ENCODE data around the gene ZNF536. TPM values are rescaled to one million over a fixed set of nuclear protein-coding genes. Genes with fewer than 3 reads are reported as not detected.

ZNF536 gene
- polyA plus RNA-seq, 1 donor (not counting 4 experiments of a cell fraction or from before 2014, with no cell fraction given), result not detected

- Histone ChIP-seq H4K20me1 (ENCODE audit: control insufficient read depth, extremely low read depth, insufficient read depth, low read length) (no peaks in the 10 kb centered on the region), H2AFZ (ENCODE audit: control insufficient read depth, low read length) (no peak overlapping the region), H3K27ac (ENCODE audit: control insufficient read depth, insufficient read depth, low read length) (no peak overlapping the region), H3K4me1 (ENCODE audit: control insufficient read depth, extremely low read depth, insufficient read depth, low read length) (no peaks in the 10 kb centered on the region), H3K4me2 (ENCODE audit: control insufficient read depth, extremely low read depth, insufficient read depth, low read depth, low read length) (no peak overlapping the region), H3K9me3 (ENCODE audit: control insufficient read depth, low read depth, low read length) (no peaks in the 10 kb centered on the region), H3K4me3 (ENCODE audit: control insufficient read depth in 2 of 3, extremely low read depth in 1 of 3, insufficient read depth in 2 of 3, low read depth in 1 of 3, low read length in 3 of 3) (no peak overlapping the region), H3K36me3 (ENCODE audit: control insufficient read depth in 2 of 2, extremely low read depth in 1 of 2, insufficient read depth in 2 of 2, low read length in 2 of 2) (no peaks in the 10 kb centered on the region), H3K79me2 (ENCODE audit: control insufficient read depth, insufficient read depth, low read length) (no peaks in the 10 kb centered on the region), H3K9me1 (ENCODE audit: control insufficient read depth, extremely low read depth, insufficient read depth, low read length) (no peaks in the 10 kb centered on the region), H3K27me3 (ENCODE audit: control insufficient read depth, extremely low read depth, insufficient read depth, low read length) (no peaks in the 10 kb centered on the region), H3K9ac (ENCODE audit: control insufficient read depth, extremely low read depth, insufficient read depth, low read length) (no peak overlapping the region)
- dilution Hi-C loops (cut with MboI; ENCODE audit: extremely low pct_ligation_motif_present, low sequenced_read_pairs), result no loop called here
- TF ChIP-seq EZH2 (IDR thresholded peaks at IDR 0.05; ENCODE audit: low read length), result no peak
- no peak for TF ChIP-seq CTCF (optimal IDR thresholded peaks at IDR 0.05 in 1 of 3, IDR thresholded peaks at IDR 0.05 in 1 of 3, conservative IDR thresholded peaks at IDR 0.05 in 1 of 3; ENCODE audit: extremely low read depth in 1 of 3, insufficient read depth in 2 of 3, low read length in 3 of 3)
- FAIRE-seq, result no peak
- DNase-seq (ENCODE audit: low read depth, low spot score), result no peak
Measured at GRCh38 chr19:30450100-30450499, 77.9 kb downstream of the ZNF536 start.

DNA sequence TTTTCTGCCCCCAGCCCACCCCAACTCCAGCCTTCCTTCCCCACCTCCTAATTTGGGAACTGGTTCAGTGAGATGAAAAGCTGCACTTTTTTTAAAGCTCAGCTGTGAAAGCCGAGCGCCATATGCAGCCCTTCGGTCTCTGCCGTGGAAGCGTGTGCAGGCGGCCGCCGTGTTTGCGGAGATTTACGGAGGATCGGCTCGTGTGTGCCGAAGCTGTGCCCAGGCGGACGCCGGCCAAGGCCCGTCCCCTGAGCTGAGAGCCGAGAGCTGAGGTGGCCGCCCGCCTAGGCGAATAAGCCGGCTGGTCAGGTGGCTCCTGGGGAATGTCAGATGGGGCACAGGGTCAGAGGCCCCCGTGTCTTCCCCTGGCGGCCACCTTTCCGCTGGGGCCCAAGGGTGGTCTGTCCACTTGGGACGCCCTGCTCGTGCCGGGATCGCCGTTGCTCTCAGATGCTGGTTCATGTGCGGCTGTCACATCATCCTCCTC lies 78.7 kb downstream of the ZNF536 start:
- Histone ChIP-seq H3K27ac (ENCODE audit: control insufficient read depth, insufficient read depth, low read length) (no peak overlapping the region), H3K36me3 (ENCODE audit: control insufficient read depth in 2 of 2, extremely low read depth in 1 of 2, insufficient read depth in 2 of 2, low read length in 2 of 2) (no peaks in the 10 kb centered on the region), H3K9me1 (ENCODE audit: control insufficient read depth, extremely low read depth, insufficient read depth, low read length) (no peaks in the 10 kb centered on the region), H3K4me3 (ENCODE audit: control insufficient read depth in 2 of 3, extremely low read depth in 1 of 3, insufficient read depth in 2 of 3, low read depth in 1 of 3, low read length in 3 of 3) (no peak overlapping the region), H4K20me1 (ENCODE audit: control insufficient read depth, extremely low read depth, insufficient read depth, low read length) (no peaks in the 10 kb centered on the region), H3K9ac (ENCODE audit: control insufficient read depth, extremely low read depth, insufficient read depth, low read length) (no peak overlapping the region), H3K4me2 (ENCODE audit: control insufficient read depth, extremely low read depth, insufficient read depth, low read depth, low read length) (no peak overlapping the region), H3K4me1 (ENCODE audit: control insufficient read depth, extremely low read depth, insufficient read depth, low read length) (no peaks in the 10 kb centered on the region), H2AFZ (ENCODE audit: control insufficient read depth, low read length) (no peak overlapping the region), H3K27me3 (ENCODE audit: control insufficient read depth, extremely low read depth, insufficient read depth, low read length) (no peaks in the 10 kb centered on the region), H3K79me2 (ENCODE audit: control insufficient read depth, insufficient read depth, low read length) (no peaks in the 10 kb centered on the region), H3K9me3 (ENCODE audit: control insufficient read depth, low read depth, low read length) (no peaks in the 10 kb centered on the region)
- FAIRE-seq (no peak), DNase-seq (ENCODE audit: low read depth, low spot score) (no peak)
- TF ChIP-seq CTCF (optimal IDR thresholded peaks at IDR 0.05 in 1 of 3, IDR thresholded peaks at IDR 0.05 in 1 of 3, conservative IDR thresholded peaks at IDR 0.05 in 1 of 3; ENCODE audit: extremely low read depth in 1 of 3, insufficient read depth in 2 of 3, low read length in 3 of 3) (no peak), EZH2 (IDR thresholded peaks at IDR 0.05; ENCODE audit: low read length) (no peak)
- dilution Hi-C loops (cut with MboI; ENCODE audit: extremely low pct_ligation_motif_present, low sequenced_read_pairs), result no loop called here

All from keratinocyte (primary cell).